Amniotic stem cell (primary cell): ENCODE data around the gene C6orf89.
"Not testable (repeated sequence)": the region's sequence is repeated elsewhere in the genome, so short reads cannot be mapped to it uniquely, and the experiment has no call there.

Experiments used
- DNase-seq: peaks from one replicate; lab custom pipeline; 2025; lab: John Stamatoyannopoulos, UW

C6orf89 gene

DNA sequence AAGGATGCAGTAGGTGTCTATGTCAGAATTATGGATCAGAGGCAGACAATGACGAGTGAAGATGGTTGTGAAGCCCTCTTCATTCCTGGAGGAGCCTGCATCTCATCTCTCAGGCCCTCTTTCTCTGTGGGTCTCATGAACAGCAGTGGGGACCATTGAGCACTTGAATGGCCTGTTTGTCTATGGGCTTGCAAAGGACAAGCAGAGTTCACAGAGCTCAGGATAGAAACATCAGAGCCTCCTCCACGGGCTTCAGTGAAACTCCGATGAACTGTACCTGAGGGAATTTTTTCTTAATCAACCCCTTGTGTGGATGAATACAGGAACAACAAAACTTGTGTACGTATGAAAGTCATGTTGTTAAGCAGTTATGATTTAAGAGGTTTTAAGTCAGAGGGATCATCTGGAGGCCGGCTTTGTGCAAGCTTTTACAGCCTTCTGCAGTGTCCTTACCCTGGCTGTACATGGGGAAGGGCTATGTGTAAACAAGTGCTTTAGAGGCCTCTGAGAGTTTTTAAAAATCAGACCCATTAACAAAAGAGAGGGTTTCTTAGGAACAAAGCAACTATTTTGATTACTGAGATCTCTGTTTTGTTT, 39.1 kb downstream of the C6orf89 start:
- DNase-seq, result no peak

DNA sequence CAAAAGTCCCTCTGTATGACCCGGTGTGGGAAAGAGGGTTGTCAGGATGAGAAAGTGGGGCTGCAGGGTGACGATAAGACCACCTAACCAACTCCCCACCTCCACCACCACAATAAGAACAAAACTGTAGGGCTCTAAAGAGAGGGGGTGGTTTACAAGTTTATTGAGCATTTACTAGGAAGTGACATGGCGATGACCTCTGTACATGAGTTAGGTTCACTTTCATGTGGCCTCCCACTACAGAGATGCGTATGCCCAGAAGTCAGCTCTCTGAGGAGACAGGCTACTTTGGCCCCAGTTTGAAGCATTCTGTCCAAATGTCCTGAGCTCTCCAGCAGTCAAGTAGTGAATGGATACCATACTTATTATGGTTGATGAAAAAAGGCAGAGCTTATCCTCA, 40.1 kb downstream of the C6orf89 start:
- DNase-seq, result no peak

DNA sequence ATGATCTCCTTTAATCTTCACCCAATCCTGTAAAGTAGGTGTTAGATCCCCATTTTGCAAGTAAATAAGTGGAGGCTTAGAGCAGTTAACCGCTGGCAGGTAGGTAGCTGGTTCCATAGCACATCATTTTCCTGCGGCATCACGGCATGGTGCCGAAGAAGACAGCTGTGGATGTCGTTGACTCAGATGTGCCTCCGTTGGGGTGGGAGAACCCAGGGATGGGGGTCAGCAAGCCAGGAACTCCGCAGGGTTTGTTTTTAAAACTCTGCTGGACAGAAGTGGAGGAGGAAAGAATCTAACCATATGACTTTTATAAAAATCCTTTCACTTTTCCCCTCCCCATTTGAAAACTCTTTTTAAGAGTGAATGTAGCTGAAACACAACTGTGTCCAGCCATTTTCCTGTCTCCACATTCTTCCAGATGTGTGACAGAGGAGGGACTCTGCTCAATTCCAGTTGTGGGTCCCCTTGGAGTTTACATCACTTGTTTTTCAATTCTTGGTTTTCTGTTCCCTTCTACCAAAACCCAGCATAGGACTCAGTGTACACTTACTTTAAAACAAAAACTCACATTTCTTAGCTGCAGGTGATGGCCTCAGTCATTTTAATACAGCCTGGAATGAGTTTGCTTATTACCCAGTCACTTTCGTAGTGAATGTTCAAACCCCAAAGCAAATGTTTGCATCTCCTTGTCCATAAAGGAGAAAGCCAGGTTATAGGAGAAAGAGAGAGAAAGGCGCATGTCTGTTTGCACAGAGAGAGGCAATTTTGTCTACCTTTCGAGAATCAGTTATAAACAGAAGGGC, 41.2 kb downstream of the C6orf89 start:
- no peak for DNase-seq

GRCh38 chr6:36927691-36928546, 42.2 kb downstream of the C6orf89 start:
- DNase-seq, result no peak

- no peak for DNase-seq
These were observed 42.8 kb downstream of the C6orf89 start for GRCh38 chr6:36928547-36928918.

GRCh38 chr6:36929152-36929551, 43.4 kb downstream of the C6orf89 start:
- DNase-seq, result no peak

- DNase-seq, result no peak
These were observed 43.9 kb downstream of the C6orf89 start for GRCh38 chr6:36929607-36930006.

GRCh38 chr6:36930483-36930882, 44.7 kb downstream of the C6orf89 start:
- no peak for DNase-seq

DNA sequence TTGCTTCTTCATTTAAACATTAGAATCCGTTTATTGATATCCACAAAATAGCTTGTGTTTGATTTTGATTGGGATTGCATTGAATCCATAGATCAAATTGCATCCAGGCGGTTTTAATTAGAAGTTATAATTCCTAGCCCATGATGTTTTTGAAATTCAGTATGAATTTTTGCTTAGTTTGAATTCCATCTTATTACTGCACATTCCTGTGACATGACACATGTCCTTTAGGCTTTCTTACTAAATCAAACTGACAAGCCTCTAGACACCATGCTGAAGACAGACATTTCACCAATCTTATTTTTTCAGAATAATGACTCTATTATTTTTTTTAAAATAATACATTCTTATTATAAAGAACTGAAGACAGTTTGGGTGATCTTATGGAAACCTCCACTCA, 47.4 kb downstream of the C6orf89 start:
- DNase-seq, result no peak

- DNase-seq, result no peak
These were observed 47.8 kb downstream of the C6orf89 start for GRCh38 chr6:36933519-36933918.

- DNase-seq, result no peak
These were observed 49.1 kb downstream of the C6orf89 start for GRCh38 chr6:36934901-36935300.

- no peak for DNase-seq
These were observed 51.1 kb downstream of the C6orf89 start for GRCh38 chr6:36936824-36937223.

GRCh38 chr6:36937896-36938295, 52.1 kb downstream of the C6orf89 start:
- DNase-seq, result no peak

DNA sequence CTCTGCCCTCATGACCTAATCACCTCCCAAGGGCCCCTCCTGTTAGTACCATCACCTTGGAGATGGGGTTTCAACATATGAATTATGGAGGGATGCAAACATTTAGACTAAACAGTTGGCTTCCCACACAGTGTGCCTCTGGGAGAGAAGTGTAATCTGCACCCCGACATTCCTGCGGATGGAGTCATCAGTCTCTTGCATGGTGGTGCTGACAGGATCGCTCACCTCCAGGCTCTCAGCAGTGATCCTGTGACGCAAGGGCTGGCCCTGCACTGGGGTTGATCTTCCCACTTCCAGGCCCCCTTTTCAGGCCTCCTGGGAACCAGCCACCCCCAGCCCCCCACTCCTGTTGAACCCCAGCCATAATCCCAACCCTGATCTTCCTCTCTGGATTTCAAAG, 52.8 kb downstream of the C6orf89 start:
- no peak for DNase-seq

- not testable (repeated sequence) for DNase-seq
These were observed 53.3 kb downstream of the C6orf89 start for GRCh38 chr6:36939005-36939404.

GRCh38 chr6:36940027-36940426, 54.3 kb downstream of the C6orf89 start:
- DNase-seq, result no peak

- DNase-seq, result not testable (repeated sequence)
These were observed 55.8 kb downstream of the C6orf89 start for GRCh38 chr6:36941561-36941960.

GRCh38 chr6:36942329-36942728, 56.6 kb downstream of the C6orf89 start:
- DNase-seq, result not testable (repeated sequence)

DNA sequence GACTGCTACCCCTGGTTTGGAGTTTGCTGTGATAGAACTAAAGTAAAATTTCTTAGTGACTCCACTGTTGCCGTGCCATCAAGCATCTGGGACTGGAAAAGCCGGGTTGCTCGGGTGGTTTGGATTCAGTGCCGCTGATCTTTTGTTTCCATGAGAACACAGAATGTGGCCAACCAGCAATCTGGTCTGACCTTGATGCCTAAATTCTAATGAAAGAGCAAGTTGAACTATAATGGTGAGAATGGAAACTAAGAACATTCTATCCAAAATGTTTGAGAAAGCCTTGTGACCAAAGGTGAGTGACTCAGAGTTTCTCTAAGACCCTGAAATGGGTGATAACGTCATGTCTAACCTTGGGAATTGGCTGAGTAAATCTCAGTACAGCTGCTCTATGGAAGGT, 58.9 kb downstream of the C6orf89 start:
- DNase-seq, result no peak

- no peak for DNase-seq
These were observed 59.5 kb downstream of the C6orf89 start for GRCh38 chr6:36945301-36945700.

DNA sequence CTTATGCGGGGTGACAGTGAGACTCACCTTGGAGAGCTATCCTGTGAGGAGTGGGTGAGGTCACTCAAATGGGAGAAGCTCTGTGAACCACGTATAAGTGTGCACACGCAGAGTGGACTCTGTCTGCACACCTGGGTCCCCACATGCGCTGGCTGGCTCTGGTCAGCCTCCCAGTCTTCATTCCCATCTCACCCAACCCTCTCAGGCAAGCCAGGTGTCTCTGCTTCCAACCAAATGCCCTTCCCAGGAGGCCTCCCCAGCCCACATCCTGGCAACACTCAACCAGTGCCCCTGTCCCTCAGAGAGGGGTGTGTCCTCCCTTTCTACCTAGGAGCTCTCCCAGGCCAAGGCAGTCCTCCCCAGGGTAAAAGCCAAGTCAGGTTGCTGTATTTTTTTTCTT, 60.8 kb downstream of the C6orf89 start:
- DNase-seq, result no peak

DNA sequence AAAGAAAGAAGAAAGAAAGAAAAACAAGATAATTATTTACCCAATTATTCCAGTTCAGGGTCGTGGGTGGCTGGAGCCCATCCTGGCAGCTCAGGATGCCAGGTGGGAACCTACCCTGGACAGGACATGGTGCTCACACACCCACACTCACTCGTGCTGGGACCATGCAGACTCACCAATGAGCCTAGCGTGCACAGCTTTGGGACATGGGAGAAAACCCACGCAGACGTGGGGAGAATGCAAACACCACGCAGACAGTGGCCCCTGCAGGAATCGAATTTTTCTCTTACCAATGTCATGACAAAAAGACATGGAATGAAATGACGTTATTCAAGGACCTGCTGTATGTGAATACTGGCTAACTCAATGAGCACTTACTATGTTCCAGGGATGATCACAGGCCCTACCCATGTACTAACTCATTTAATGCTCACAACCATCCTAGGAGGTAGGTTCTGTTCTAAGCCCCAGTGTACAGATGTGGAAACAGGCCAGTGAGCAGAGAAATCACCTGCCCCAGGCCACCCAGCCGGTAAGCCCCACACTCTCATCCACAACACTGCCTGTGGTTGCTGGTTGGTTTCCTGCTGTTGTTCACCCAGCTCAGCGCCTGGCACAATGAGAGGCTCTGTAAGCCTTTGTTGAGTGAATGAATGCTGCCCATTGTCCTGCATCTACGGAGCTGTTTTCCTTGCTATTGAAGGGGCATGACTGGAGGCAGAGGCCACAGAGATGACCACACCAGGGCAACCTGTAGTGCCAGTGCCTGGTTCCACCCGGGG, 62.0 kb downstream of the C6orf89 start:
- no peak for DNase-seq
